ENCODE measurements around the gene PDGFB. TPM values are rescaled to one million over a fixed set of nuclear protein-coding genes. Genes with fewer than 3 reads are reported as not detected.

The PDGFB gene
- total RNA-seq, 1 donor from 2014 or later = 159 TPM

GRCh38 chr22:39176714-39177455, 67.9 kb downstream of the PDGFB start:
- Histone ChIP-seq H3K27me3 (ENCODE audit: control insufficient read depth, insufficient read depth, low read length) (no peaks in the 10 kb centered on the region), H3K36me3 (ENCODE audit: control insufficient read depth, insufficient read depth, low read length) (no peaks in the 10 kb centered on the region), H3K4me3 (ENCODE audit: low read depth, low read length) (no peak overlapping the region)
- DNase-seq (ENCODE audit: low read depth) = no peak
- TF ChIP-seq CTCF (IDR thresholded peaks at IDR 0.05; ENCODE audit: insufficient read depth, low read length, poor library complexity, severe bottlenecking) = no peak

GRCh38 chr22:39176143-39176713, 68.6 kb downstream of the PDGFB start:
- TF ChIP-seq CTCF (IDR thresholded peaks at IDR 0.05; ENCODE audit: insufficient read depth, low read length, poor library complexity, severe bottlenecking) = no peak
- Histone ChIP-seq H3K36me3 (ENCODE audit: control insufficient read depth, insufficient read depth, low read length) (no peaks in the 10 kb centered on the region), H3K4me3 (ENCODE audit: low read depth, low read length) (no peak overlapping the region), H3K27me3 (ENCODE audit: control insufficient read depth, insufficient read depth, low read length) (no peaks in the 10 kb centered on the region)
- no peak for DNase-seq (ENCODE audit: low read depth)

- TF ChIP-seq CTCF (IDR thresholded peaks at IDR 0.05; ENCODE audit: insufficient read depth, low read length, poor library complexity, severe bottlenecking) = no peak
- no peak for DNase-seq (ENCODE audit: low read depth)
- Histone ChIP-seq H3K27me3 (ENCODE audit: control insufficient read depth, insufficient read depth, low read length) (no peaks in the 10 kb centered on the region), H3K4me3 (ENCODE audit: low read depth, low read length) (no peak overlapping the region), H3K36me3 (ENCODE audit: control insufficient read depth, insufficient read depth, low read length) (no peaks in the 10 kb centered on the region)
Observed at GRCh38 chr22:39175353-39176142, 69.2 kb downstream of the PDGFB start.

- Histone ChIP-seq H3K4me3 (ENCODE audit: low read depth, low read length) (no peak overlapping the region), H3K27me3 (ENCODE audit: control insufficient read depth, insufficient read depth, low read length) (no peaks in the 10 kb centered on the region), H3K36me3 (ENCODE audit: control insufficient read depth, insufficient read depth, low read length) (no peaks in the 10 kb centered on the region)
- TF ChIP-seq CTCF (IDR thresholded peaks at IDR 0.05; ENCODE audit: insufficient read depth, low read length, poor library complexity, severe bottlenecking) = peak; percentile 5
- peak; percentile 82 for DNase-seq (ENCODE audit: low read depth)
Observed at GRCh38 chr22:39174498-39175352, 70.1 kb downstream of the PDGFB start.

GRCh38 chr22:39173787-39174497, 70.8 kb downstream of the PDGFB start:
- TF ChIP-seq CTCF (IDR thresholded peaks at IDR 0.05; ENCODE audit: insufficient read depth, low read length, poor library complexity, severe bottlenecking) = no peak
- no peak overlapping the region for H3K4me3 ChIP-seq (ENCODE audit: low read depth, low read length)
- H3K27me3 ChIP-seq (ENCODE audit: control insufficient read depth, insufficient read depth, low read length) = no peaks in the 10 kb centered on the region
- no peak for DNase-seq (ENCODE audit: low read depth)
- H3K36me3 ChIP-seq (ENCODE audit: control insufficient read depth, insufficient read depth, low read length) = no peaks in the 10 kb centered on the region
